ENCODE data around the gene ASMTL. TPM values are rescaled to one million over a fixed set of nuclear protein-coding genes. Genes with fewer than 3 reads are reported as not detected.
A peak's percentile ranks its signal among the peaks of the same experiment; 100 is the strongest.

ASMTL gene
- total and polyA plus RNA-seq, 8 donors, result 11.2 to 25.9 (median 16.3) TPM

GRCh38 chrX:1387141-1387776 is 65.5 kb downstream of the ASMTL start:
- Histone ChIP-seq H3K27me3 (no peaks in the 10 kb centered on the region), H3K4me3 (no peak overlapping the region), H3K4me1 (peaks cover 0 to 12% (median 11%) of the 10 kb centered on the region in 3 donors), H3K36me3 (peaks cover 5 to 67% (median 44%) of the 10 kb centered on the region in 3 donors), H3K27ac (no peak overlapping the region), H3K9me3 (no peaks in the 10 kb centered on the region)
- peak in 3 of 6 donors; percentile 11 to 77 (median 63) for DNase-seq
- 93 to 97% methylated on average over 33 to 43 of the region's 43 CpGs for WGBS, 2 donors
- intact Hi-C loops (cut with DNase I), result no loop called here
- no peak for TF ChIP-seq CTCF (IDR thresholded peaks at IDR 0.05)
- FAIRE-seq, result no peak
- ATAC-seq, result no peak

GRCh38 chrX:1386338-1387127 is 66.2 kb downstream of the ASMTL start:
- Histone ChIP-seq H3K36me3 (peaks cover 5 to 67% (median 44%) of the 10 kb centered on the region in 3 donors), H3K4me1 (peaks cover 0 to 12% (median 11%) of the 10 kb centered on the region in 3 donors), H3K27me3 (no peaks in the 10 kb centered on the region), H3K9me3 (no peaks in the 10 kb centered on the region), H3K27ac (no peak overlapping the region), H3K4me3 (no peak overlapping the region)
- intact Hi-C loops (cut with DNase I), result no loop called here
- TF ChIP-seq CTCF (IDR thresholded peaks at IDR 0.05), result no peak
- 96% methylated on average over 41 of the region's 41 CpGs for WGBS, 2 donors
- no peak for FAIRE-seq
- no peak for ATAC-seq
- peak in 3 of 6 donors; percentile 9 to 53 (median 46) for DNase-seq

GRCh38 chrX:1385253-1386223 is 67.2 kb downstream of the ASMTL start:
- Histone ChIP-seq H3K36me3 (peaks cover 5 to 67% (median 44%) of the 10 kb centered on the region in 3 donors), H3K9me3 (no peaks in the 10 kb centered on the region), H3K27me3 (no peaks in the 10 kb centered on the region), H3K4me3 (no peak overlapping the region), H3K27ac (no peak overlapping the region), H3K4me1 (peaks cover 0 to 8% (median 6%) of the 10 kb centered on the region in 3 donors)
- no peak for ATAC-seq
- intact Hi-C loops (cut with DNase I), result no loop called here
- DNase-seq, result peak in 3 of 6 donors; percentile 23 to 60 (median 52)
- no peak for TF ChIP-seq CTCF (IDR thresholded peaks at IDR 0.05)
- no peak for FAIRE-seq
- WGBS, 2 donors, result 95 to 98% methylated on average over 36 of the region's 36 CpGs

- FAIRE-seq (no peak), ATAC-seq (peak in 2 of 4 donors; percentile 4 to 7), DNase-seq (peak in 3 of 6 donors; percentile 15 to 41 (median 26))
- intact Hi-C loops (cut with DNase I), result no loop called here
- no peak for TF ChIP-seq CTCF (IDR thresholded peaks at IDR 0.05)
- H3K4me3 ChIP-seq, result no peak overlapping the region
- WGBS, 2 donors, result 95% methylated on average over 18 of the region's 18 CpGs
- H3K27me3 ChIP-seq, result no peaks in the 10 kb centered on the region
- no peak overlapping the region for H3K27ac ChIP-seq
- H3K9me3 ChIP-seq, result no peaks in the 10 kb centered on the region
- H3K36me3 ChIP-seq, result peaks cover 5 to 61% (median 44%) of the 10 kb centered on the region in 3 donors
- peaks cover 0 to under 1% (median 0%) of the 10 kb centered on the region in 3 donors for H3K4me1 ChIP-seq
These were observed 68.0 kb downstream of the ASMTL start for GRCh38 chrX:1384658-1385252.
